SJCRH30 (cell line): ENCODE data around the gene HHIPL1. TPM values are rescaled to one million over a fixed set of nuclear protein-coding genes. Genes with fewer than 3 reads are reported as not detected.

Experiments used
- DNase-seq, 2 experiments: peaks; one replicate each; pipeline ENCODE4 v3.0.0-alpha.2; 2015 to 2020
- H3K27ac ChIP-seq: fragments of 250-450 bp; sonication (Bioruptor Pico); 2 replicates; pipeline ENCODE4 v1.5.1; 2020; ENCODE audit warnings: mild to moderate bottlenecking, moderate library complexity
- H3K27me3 ChIP-seq: fragments of 250-450 bp; sonication (Bioruptor Pico); 2 replicates; pipeline ENCODE4 v1.5.1; 2020; ENCODE audit warnings: mild to moderate bottlenecking, moderate library complexity
- H3K36me3 ChIP-seq: fragments of 250-450 bp; sonication (Bioruptor Pico); 2 replicates; pipeline ENCODE4 v1.5.1; 2020; ENCODE audit warnings: mild to moderate bottlenecking, moderate library complexity
- H3K4me1 ChIP-seq: fragments of 250-450 bp; sonication (Bioruptor Pico); 2 replicates; pipeline ENCODE4 v1.5.1; 2020; ENCODE audit warnings: mild to moderate bottlenecking, moderate library complexity
- H3K4me3 ChIP-seq: fragments of 250-450 bp; sonication (Bioruptor Pico); 2 replicates; pipeline ENCODE4 v1.5.1; 2020; ENCODE audit warnings: mild to moderate bottlenecking, moderate library complexity
- H3K9me3 ChIP-seq: fragments of 250-450 bp; sonication (Bioruptor Pico); replicated peaks from 2 replicates; pipeline ENCODE4 v1.5.1; 2020; ENCODE audit warnings: mild to moderate bottlenecking, moderate library complexity
- total RNA-seq: library from RNA; depleted of rRNA; stranded (reverse); fragments of >200 nt; shearing (Covaris generic); gene quantifications from 2 replicates; pipeline ENCODE4 v1.2.3, GENCODE V29; 2014

HHIPL1 gene
- total RNA-seq, 1 experiment from 2014 or later = not detected

GRCh38 chr14:99670361-99671234, 25.7 kb downstream of the HHIPL1 start:
- Histone ChIP-seq H3K4me1 (no peaks in the 10 kb centered on the region), H3K9me3 (no peaks in the 10 kb centered on the region), H3K27ac (no peak overlapping the region), H3K36me3 (no peaks in the 10 kb centered on the region), H3K27me3 (no peaks in the 10 kb centered on the region), H3K4me3 (no peak overlapping the region)
- DNase-seq = no peak

GRCh38 chr14:99671235-99672224, 26.6 kb downstream of the HHIPL1 start:
- no peak for DNase-seq
- Histone ChIP-seq H3K27me3 (no peaks in the 10 kb centered on the region), H3K27ac (no peak overlapping the region)

GRCh38 chr14:99672506-99673304, 27.8 kb downstream of the HHIPL1 start:
- Histone ChIP-seq H3K36me3 (no peaks in the 10 kb centered on the region), H3K9me3 (no peaks in the 10 kb centered on the region), H3K27ac (no peak overlapping the region), H3K27me3 (no peaks in the 10 kb centered on the region), H3K4me1 (no peaks in the 10 kb centered on the region), H3K4me3 (no peak overlapping the region)
- no peak for DNase-seq

More at GRCh38 chr14:99671235-99672224, 26.6 kb downstream of the HHIPL1 start:
- Histone ChIP-seq H3K4me1 (no peaks in the 10 kb centered on the region), H3K9me3 (no peaks in the 10 kb centered on the region), H3K4me3 (no peak overlapping the region), H3K36me3 (no peaks in the 10 kb centered on the region)

- H3K9me3 ChIP-seq = no peaks in the 10 kb centered on the region
- no peaks in the 10 kb centered on the region for H3K27me3 ChIP-seq
- DNase-seq = no peak
- H3K27ac ChIP-seq = no peak overlapping the region
- no peaks in the 10 kb centered on the region for H3K4me1 ChIP-seq
- H3K36me3 ChIP-seq = no peaks in the 10 kb centered on the region
- no peak overlapping the region for H3K4me3 ChIP-seq
These were observed 28.6 kb downstream of the HHIPL1 start for GRCh38 chr14:99673305-99674063.

GRCh38 chr14:99674064-99674650, 29.2 kb downstream of the HHIPL1 start:
- Histone ChIP-seq H3K9me3 (no peaks in the 10 kb centered on the region), H3K27me3 (no peaks in the 10 kb centered on the region), H3K27ac (no peak overlapping the region), H3K4me1 (no peaks in the 10 kb centered on the region), H3K36me3 (no peaks in the 10 kb centered on the region), H3K4me3 (no peak overlapping the region)
- no peak for DNase-seq

- Histone ChIP-seq H3K9me3 (no peaks in the 10 kb centered on the region), H3K27me3 (no peaks in the 10 kb centered on the region), H3K27ac (no peak overlapping the region), H3K4me3 (no peak overlapping the region), H3K36me3 (no peaks in the 10 kb centered on the region), H3K4me1 (no peaks in the 10 kb centered on the region)
- no peak for DNase-seq
These were observed 29.9 kb downstream of the HHIPL1 start for GRCh38 chr14:99674776-99675381.

GRCh38 chr14:99675382-99675835, 30.5 kb downstream of the HHIPL1 start:
- Histone ChIP-seq H3K27ac (no peak overlapping the region), H3K9me3 (no peaks in the 10 kb centered on the region), H3K4me3 (no peak overlapping the region), H3K36me3 (no peaks in the 10 kb centered on the region), H3K27me3 (no peaks in the 10 kb centered on the region), H3K4me1 (no peaks in the 10 kb centered on the region)
- DNase-seq = no peak

- Histone ChIP-seq H3K9me3 (no peaks in the 10 kb centered on the region), H3K36me3 (no peaks in the 10 kb centered on the region), H3K4me1 (no peaks in the 10 kb centered on the region), H3K27me3 (no peaks in the 10 kb centered on the region), H3K27ac (no peak overlapping the region), H3K4me3 (no peak overlapping the region)
- DNase-seq = no peak
These were observed 31.0 kb downstream of the HHIPL1 start for GRCh38 chr14:99675951-99676350.

GRCh38 chr14:99676657-99677056, 31.7 kb downstream of the HHIPL1 start:
- no peaks in the 10 kb centered on the region for H3K4me1 ChIP-seq
- H3K4me3 ChIP-seq = no peak overlapping the region
- H3K9me3 ChIP-seq = no peaks in the 10 kb centered on the region
- DNase-seq = no peak
- no peak overlapping the region for H3K27ac ChIP-seq
- H3K36me3 ChIP-seq = no peaks in the 10 kb centered on the region
- no peaks in the 10 kb centered on the region for H3K27me3 ChIP-seq

- no peaks in the 10 kb centered on the region for H3K9me3 ChIP-seq
- no peak overlapping the region for H3K4me3 ChIP-seq
- no peak overlapping the region for H3K27ac ChIP-seq
- no peaks in the 10 kb centered on the region for H3K36me3 ChIP-seq
- H3K4me1 ChIP-seq = no peaks in the 10 kb centered on the region
- no peak for DNase-seq
- H3K27me3 ChIP-seq = no peaks in the 10 kb centered on the region
These were observed 32.6 kb downstream of the HHIPL1 start for GRCh38 chr14:99677231-99678140.

- Histone ChIP-seq H3K4me1 (no peaks in the 10 kb centered on the region), H3K4me3 (no peak overlapping the region), H3K27ac (no peak overlapping the region), H3K36me3 (no peaks in the 10 kb centered on the region), H3K9me3 (no peaks in the 10 kb centered on the region), H3K27me3 (no peaks in the 10 kb centered on the region)
- no peak for DNase-seq
These were observed 33.3 kb downstream of the HHIPL1 start for GRCh38 chr14:99678198-99678597.

- no peak overlapping the region for H3K27ac ChIP-seq
- DNase-seq = no peak
- H3K27me3 ChIP-seq = no peaks in the 10 kb centered on the region
- no peak overlapping the region for H3K4me3 ChIP-seq
- H3K9me3 ChIP-seq = no peaks in the 10 kb centered on the region
- no peaks in the 10 kb centered on the region for H3K4me1 ChIP-seq
- no peaks in the 10 kb centered on the region for H3K36me3 ChIP-seq
These were observed 34.2 kb downstream of the HHIPL1 start for GRCh38 chr14:99679111-99679510.
